Esophagus muscularis mucosa (tissue), 3 donors: ENCODE measurements around the gene DSTN.

Source experiments
- CTCF ChIP-seq, 3 experiments: fragments of 200-600 bp in 2 of 3; fragments of 450-650 bp in 1 of 3; sonication (generic) in 2 of 3; IDR thresholded peaks; one replicate each; pipeline ENCODE4 v1.5.1; 2017 to 2019; ENCODE audit warnings: antibody characterized with exemption in 3 of 3, mild to moderate bottlenecking in 2 of 3, moderate library complexity in 1 of 3
- POLR2AphosphoS5 ChIP-seq, 2 donors: sonication (generic); formaldehyde crosslinking; IDR thresholded peaks; one replicate each; pipeline ENCODE4 v1.6.1; 2017; ENCODE audit warnings: antibody characterized with exemption in 2 of 2

GRCh38 chr20:17612992-17613327 is 43.1 kb downstream of the DSTN start:
- TF ChIP-seq POLR2AphosphoS5 (IDR thresholded peaks at IDR 0.05) (no peak), CTCF (IDR thresholded peaks at IDR 0.05) (no peak)
